Loucy (cell line): ENCODE measurements around the gene MT2A.

Source experiments
- CTCF ChIP-seq: fragments of 200-600 bp; sonication (generic); conservative IDR thresholded peaks from 2 replicates; pipeline ENCODE4 v1.5.1; 2014; ENCODE audit warnings: mild to moderate bottlenecking, antibody characterized with exemption, low read length
- EZH2phosphoT487 ChIP-seq: fragments of 200-600 bp; IDR thresholded peaks from 2 replicates; pipeline ENCODE4 v1.6.1; 2018; ENCODE audit warnings: antibody characterized with exemption, mild to moderate bottlenecking, moderate library complexity, borderline replicate concordance

- TF ChIP-seq EZH2phosphoT487 = no peak
- no peak for TF ChIP-seq CTCF
These were observed 44.2 kb downstream of the MT2A start for GRCh38 chr16:56652600-56652999.
